Measurements from ENCODE around the gene HERC6.
"Not testable (repeated sequence)": the region's sequence is repeated elsewhere in the genome, so short reads cannot be mapped to it uniquely, and the experiment has no call there.

The HERC6 gene

GRCh38 chr4:88391703-88392102 lies 13.1 kb downstream of the HERC6 start:
- DNase-seq: no peak

- DNase-seq: no peak
These were observed 18.0 kb downstream of the HERC6 start for GRCh38 chr4:88396681-88397080.

GRCh38 chr4:88398381-88398780 lies 19.7 kb downstream of the HERC6 start:
- DNase-seq: no peak

GRCh38 chr4:88409206-88409605 lies 30.6 kb downstream of the HERC6 start:
- DNase-seq: no peak

GRCh38 chr4:88409789-88410188 lies 31.1 kb downstream of the HERC6 start:
- no peak for DNase-seq

GRCh38 chr4:88411491-88412096 lies 32.9 kb downstream of the HERC6 start:
- no peak for DNase-seq

GRCh38 chr4:88413801-88414200 lies 35.1 kb downstream of the HERC6 start:
- DNase-seq: no peak

GRCh38 chr4:88414755-88415154 lies 36.1 kb downstream of the HERC6 start:
- DNase-seq: no peak

- no peak for DNase-seq
These were observed 37.3 kb downstream of the HERC6 start for GRCh38 chr4:88415982-88416381.

- no peak for DNase-seq
These were observed 39.8 kb downstream of the HERC6 start for GRCh38 chr4:88418411-88418810.

- DNase-seq: no peak
These were observed 41.2 kb downstream of the HERC6 start for GRCh38 chr4:88419874-88420273.

- DNase-seq: no peak
These were observed 42.2 kb downstream of the HERC6 start for GRCh38 chr4:88420844-88421243.

- no peak for DNase-seq
These were observed 43.8 kb downstream of the HERC6 start for GRCh38 chr4:88422403-88422802.

GRCh38 chr4:88429401-88429800 lies 50.7 kb downstream of the HERC6 start:
- no peak for DNase-seq

- no peak for DNase-seq
These were observed 57.5 kb downstream of the HERC6 start for GRCh38 chr4:88435987-88436693.

- DNase-seq: not testable (repeated sequence)
These were observed 59.2 kb downstream of the HERC6 start for GRCh38 chr4:88437873-88438272.

GRCh38 chr4:88439161-88439760 lies 60.6 kb downstream of the HERC6 start:
- DNase-seq: no peak

- DNase-seq: no peak
These were observed 61.5 kb downstream of the HERC6 start for GRCh38 chr4:88440146-88440545.

GRCh38 chr4:88441696-88442095 lies 63.0 kb downstream of the HERC6 start:
- DNase-seq: no peak

GRCh38 chr4:88442689-88443191 lies 64.1 kb downstream of the HERC6 start:
- no peak for DNase-seq

- DNase-seq: no peak
These were observed 64.8 kb downstream of the HERC6 start for GRCh38 chr4:88443486-88443885.

- DNase-seq: no peak
These were observed 66.6 kb downstream of the HERC6 start for GRCh38 chr4:88445252-88445651.

- no peak for DNase-seq
These were observed 67.5 kb downstream of the HERC6 start for GRCh38 chr4:88446124-88446523.

Data from activated CD4-positive, alpha-beta T cell treated with anti-CD3 and anti-CD28 coated beads, Interleukin-2, amount 50 U/mL, for 4 hours (primary cell).